Colonic mucosa (tissue), 4 donors: Measurements from ENCODE around the gene HERC2. TPM values are rescaled to one million over a fixed set of nuclear protein-coding genes. Genes with fewer than 3 reads are reported as not detected.
A peak's percentile ranks its signal among the peaks of the same experiment; 100 is the strongest.

ENCODE experiments used
- DNase-seq: peaks from one replicate; pipeline ENCODE4 v3.0.0-alpha.2; 2020
- H3K27ac ChIP-seq: fragments of 200-600 bp; one replicate; pipeline ENCODE4 v1.8.0; 2021
- H3K27me3 ChIP-seq: fragments of 200-600 bp; one replicate; pipeline ENCODE4 v1.8.0; 2021
- H3K36me3 ChIP-seq: fragments of 200-600 bp; one replicate; pipeline ENCODE4 v1.8.0; 2021
- H3K4me1 ChIP-seq: fragments of 200-600 bp; one replicate; pipeline ENCODE4 v1.8.0; 2021; ENCODE audit warnings: mild to moderate bottlenecking
- H3K4me3 ChIP-seq: fragments of 200-600 bp; one replicate; pipeline ENCODE4 v1.8.0; 2021
- H3K9ac ChIP-seq, 2 donors: one replicate each; pipeline ENCODE4 v1.7.0; 2013; ENCODE audit warnings: control low read depth in 2 of 2, low read depth in 2 of 2, low read length in 2 of 2
- H3K9me3 ChIP-seq: fragments of 200-600 bp; one replicate; pipeline ENCODE4 v1.8.0; 2021
- CTCF ChIP-seq: fragments of 200-600 bp; IDR thresholded peaks from one replicate; pipeline ENCODE4 v1.8.0; 2022; ENCODE audit warnings: antibody characterized with exemption, mild to moderate bottlenecking
- intact Hi-C: fragments of 100-400 bp; cut with DNase I; formaldehyde crosslinking; loops from one replicate; pipeline ENCODE4 v1.14.1; 2022
- total RNA-seq, 2 donors: library from RNA; stranded (reverse); fragmentation: NEBNext Ultra II Directional in 1 of 2; extraction: Animal tissue kit (Norgen Biotek cat#: 25700) in 1 of 2; gene quantifications; one replicate each; pipeline ENCODE4 v1.2.1, GENCODE V29; 2021
- donor health status: healthy.
- donor health status: DM: no; HTN: no; CAD: no.
- donor health status: DM: no; HTN: no; CAD: no.

HERC2 gene
- total RNA-seq, 2 donors from 2014 or later, result 50.8 to 71.2 TPM

GRCh38 chr15:28110481-28110881, 211.5 kb downstream of the HERC2 start:
- Histone ChIP-seq H3K4me3 (no peak overlapping the region), H3K27me3 (peaks cover 19% of the 10 kb centered on the region), H3K9me3 (no peaks in the 10 kb centered on the region), H3K9ac (no peak overlapping the region), H3K27ac (no peak overlapping the region), H3K4me1 (no peaks in the 10 kb centered on the region), H3K36me3 (peaks cover 15% of the 10 kb centered on the region)
- DNase-seq, result no peak
- intact Hi-C loops, result no loop called here
- TF ChIP-seq CTCF, result no peak

GRCh38 chr15:28109626-28110455, 212.1 kb downstream of the HERC2 start:
- TF ChIP-seq CTCF, result no peak
- H3K36me3 ChIP-seq, result peaks cover 15% of the 10 kb centered on the region
- no peak for DNase-seq
- no peaks in the 10 kb centered on the region for H3K4me1 ChIP-seq
- no peak overlapping the region for H3K9ac ChIP-seq
- peaks cover 19% of the 10 kb centered on the region for H3K27me3 ChIP-seq
- H3K9me3 ChIP-seq, result no peaks in the 10 kb centered on the region
- intact Hi-C loops, result no loop called here
- no peak overlapping the region for H3K4me3 ChIP-seq
- H3K27ac ChIP-seq, result no peak overlapping the region

- H3K4me1 ChIP-seq, result no peaks in the 10 kb centered on the region
- H3K36me3 ChIP-seq, result peaks cover 2% of the 10 kb centered on the region
- no peak for DNase-seq
- H3K27ac ChIP-seq, result no peak overlapping the region
- intact Hi-C loops, result no loop called here
- no peak overlapping the region for H3K4me3 ChIP-seq
- no peak for TF ChIP-seq CTCF
- H3K9me3 ChIP-seq, result no peaks in the 10 kb centered on the region
- no peak overlapping the region for H3K9ac ChIP-seq
- peaks cover 19% of the 10 kb centered on the region for H3K27me3 ChIP-seq
These were observed 214.1 kb downstream of the HERC2 start for GRCh38 chr15:28107904-28108275.

- Histone ChIP-seq H3K9ac (peak overlapping the region in 1 of 2 donors; percentile 53), H3K9me3 (no peaks in the 10 kb centered on the region), H3K27ac (no peak overlapping the region), H3K4me3 (peak overlapping the region; percentile 37), H3K27me3 (peaks cover 19% of the 10 kb centered on the region), H3K4me1 (no peaks in the 10 kb centered on the region), H3K36me3 (no peaks in the 10 kb centered on the region)
- intact Hi-C loops, result no loop called here
- TF ChIP-seq CTCF, result no peak
- DNase-seq, result no peak
These were observed 214.7 kb downstream of the HERC2 start for GRCh38 chr15:28107111-28107903.

GRCh38 chr15:28106294-28107110, 215.5 kb downstream of the HERC2 start:
- no peaks in the 10 kb centered on the region for H3K36me3 ChIP-seq
- H3K9me3 ChIP-seq, result no peaks in the 10 kb centered on the region
- H3K4me3 ChIP-seq, result peak overlapping the region; percentile 37
- no peak overlapping the region for H3K27ac ChIP-seq
- H3K4me1 ChIP-seq, result no peaks in the 10 kb centered on the region
- TF ChIP-seq CTCF, result no peak
- H3K27me3 ChIP-seq, result peaks cover 19% of the 10 kb centered on the region
- intact Hi-C loops, result no loop called here
- peak overlapping the region in 1 of 2 donors; percentile 53 for H3K9ac ChIP-seq
- DNase-seq, result no peak
